Measurements from ENCODE around the gene MFAP3L. TPM values are rescaled to one million over a fixed set of nuclear protein-coding genes. Genes with fewer than 3 reads are reported as not detected.

Gene MFAP3L
- 3.0 to 6.0 TPM (median 3.9 TPM) in 5 replicates for total RNA-seq (2022; extraction: Qiagen RNA extraction; ENCODE audit: low read depth)

GRCh38 chr4:170026253-170027021, at the start of gene MFAP3L:
TSS of gene MFAP3L (minus strand) at chr4:170026395. CDS start at chr4:170005877, 20,518 bp downstream.

Other genes starting within 250 kb of the MFAP3L start
- 7.7 to 10.2 TPM (median 8.1 TPM) in 5 replicates for gene AADAT, start 63.6 kb upstream of the MFAP3L start, total RNA-seq (2022; extraction: Qiagen RNA extraction; ENCODE audit: low read depth)

All from A549 treated with RU486 at 1 μM for 4 hours (cell line).